Lung (tissue), 12 donors: Measurements from ENCODE around the gene VPS50. TPM values are rescaled to one million over a fixed set of nuclear protein-coding genes. Genes with fewer than 3 reads are reported as not detected.

Source experiments
- ATAC-seq: fragments of 200-7000 bp; cut with Tn5 transposase; one replicate; pipeline ENCODE4 v1.9.1; 2020; ENCODE audit warnings: moderate number of reproducible peaks; ENCODE audit not compliant: insufficient read depth, low FRiP score
- DNase-seq, 3 donors: peaks; one replicate each; pipeline ENCODE4 v3.0.0-alpha.2; 2013 to 2017
- H3K27ac ChIP-seq, 2 donors: one replicate each; pipeline ENCODE4 v1.5.1; 2013; ENCODE audit warnings: mild to moderate bottlenecking in 2 of 2, moderate library complexity in 2 of 2, control low read depth in 1 of 2, inconsistent platforms in 1 of 2, low read depth in 1 of 2, low read length in 1 of 2
- H3K27me3 ChIP-seq, 3 donors: one replicate each; pipeline ENCODE4 v1.5.1; 2013; ENCODE audit warnings: low read length in 2 of 3; ENCODE audit not compliant: control insufficient read depth in 3 of 3, insufficient read depth in 3 of 3
- H3K36me3 ChIP-seq, 4 donors: one replicate each; pipeline ENCODE4 v1.5.1; 2013; ENCODE audit warnings: low read length in 4 of 4, mild to moderate bottlenecking in 1 of 4, moderate library complexity in 1 of 4; ENCODE audit not compliant: control insufficient read depth in 4 of 4, insufficient read depth in 4 of 4
- H3K4me1 ChIP-seq, 5 donors: one replicate each; pipeline ENCODE4 v1.5.1; 2013; ENCODE audit warnings: low read length in 5 of 5, mild to moderate bottlenecking in 2 of 5, moderate library complexity in 1 of 5; ENCODE audit not compliant: control insufficient read depth in 5 of 5, insufficient read depth in 5 of 5
- H3K4me3 ChIP-seq: one replicate; pipeline ENCODE4 v1.5.1; 2013; ENCODE audit warnings: mild to moderate bottlenecking, control low read depth, moderate library complexity
- H3K9ac ChIP-seq, 2 donors: one replicate each; pipeline ENCODE4 v1.5.1; 2013; ENCODE audit warnings: low read length in 2 of 2, control low read depth in 1 of 2; ENCODE audit not compliant: insufficient read depth in 1 of 2
- H3K9me3 ChIP-seq, 4 donors: one replicate each; pipeline ENCODE4 v1.5.1; 2013; ENCODE audit warnings: low read length in 3 of 4, mild to moderate bottlenecking in 1 of 4, moderate library complexity in 1 of 4; ENCODE audit not compliant: control insufficient read depth in 4 of 4, insufficient read depth in 3 of 4
- WGBS, 2 donors: extraction: QIAGEN DNeasy Blood & Tissue Kit; methylation state at CpG; one replicate each; pipeline ENCODE4 v1.1.7; 2013; 5-methylcytosine and 5-hydroxymethylcytosine counted together
- polyA plus RNA-seq, 2 donors: library from polyadenylated mRNA; stranded (reverse); fragments of 200-250 nt; gene quantifications; one replicate each; pipeline ENCODE4 v1.2.1, GENCODE V29; 2013
- total RNA-seq, 2 donors: library from RNA; depleted of rRNA in 1 of 2; stranded (reverse); fragments of >200 nt in 1 of 2; gene quantifications; one replicate each; pipeline ENCODE4 v1.2.1, GENCODE V29; 2014 to 2021
- TF ChIP-seq, protein P1 (sequence below): IDR thresholded peaks from 2 replicates; pipeline ENCODE4 v1.5.1; 2012; ENCODE audit warnings: mild to moderate bottlenecking; ENCODE audit errors: control extremely low read depth, extremely low read depth
- donor health status: control.
- donor health status: control.
- donor health status: Bipolar disorder and iron deficiency.
- donor health status: healthy.
- donor health status: DM: yes; HTN: yes; CAD: no.

VPS50 gene
- total and polyA plus RNA-seq, 4 donors: 6.6 to 52.5 (median 13.7) TPM

DNA sequence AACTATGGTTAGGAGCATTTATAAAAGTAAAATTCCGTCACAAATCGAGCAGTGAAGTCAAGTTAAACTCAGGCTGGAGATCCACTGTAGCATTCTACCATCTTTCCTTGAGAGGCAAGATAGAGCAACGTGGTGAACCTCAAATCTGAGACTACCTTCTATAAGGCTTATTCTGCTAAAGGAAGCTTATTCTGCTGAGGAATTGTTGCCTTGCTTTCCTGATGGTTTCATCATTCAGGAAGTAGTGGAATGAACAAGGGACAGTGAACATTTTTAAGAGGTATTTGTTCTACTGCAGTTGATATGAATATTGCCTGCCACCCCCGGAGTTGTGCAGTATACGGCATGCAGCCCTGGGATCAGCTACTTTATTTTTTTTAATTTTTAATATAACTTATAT is 170.8 kb downstream of the VPS50 start:
- no peak overlapping the region for H3K27ac ChIP-seq
- DNase-seq (no peak), ATAC-seq (no peak)
- H3K9me3 ChIP-seq: peaks cover 0 to 9% (median 1%) of the 10 kb centered on the region in 4 donors
- 87 to 90% methylated on average over 5 of the region's 5 CpGs for WGBS, 2 donors
- H3K27me3 ChIP-seq: no peaks in the 10 kb centered on the region
- no peaks in the 10 kb centered on the region for H3K4me1 ChIP-seq
- H3K36me3 ChIP-seq: no peaks in the 10 kb centered on the region
- H3K9ac ChIP-seq: no peak overlapping the region
- no peak overlapping the region for H3K4me3 ChIP-seq
- TF ChIP-seq, protein P1, sequence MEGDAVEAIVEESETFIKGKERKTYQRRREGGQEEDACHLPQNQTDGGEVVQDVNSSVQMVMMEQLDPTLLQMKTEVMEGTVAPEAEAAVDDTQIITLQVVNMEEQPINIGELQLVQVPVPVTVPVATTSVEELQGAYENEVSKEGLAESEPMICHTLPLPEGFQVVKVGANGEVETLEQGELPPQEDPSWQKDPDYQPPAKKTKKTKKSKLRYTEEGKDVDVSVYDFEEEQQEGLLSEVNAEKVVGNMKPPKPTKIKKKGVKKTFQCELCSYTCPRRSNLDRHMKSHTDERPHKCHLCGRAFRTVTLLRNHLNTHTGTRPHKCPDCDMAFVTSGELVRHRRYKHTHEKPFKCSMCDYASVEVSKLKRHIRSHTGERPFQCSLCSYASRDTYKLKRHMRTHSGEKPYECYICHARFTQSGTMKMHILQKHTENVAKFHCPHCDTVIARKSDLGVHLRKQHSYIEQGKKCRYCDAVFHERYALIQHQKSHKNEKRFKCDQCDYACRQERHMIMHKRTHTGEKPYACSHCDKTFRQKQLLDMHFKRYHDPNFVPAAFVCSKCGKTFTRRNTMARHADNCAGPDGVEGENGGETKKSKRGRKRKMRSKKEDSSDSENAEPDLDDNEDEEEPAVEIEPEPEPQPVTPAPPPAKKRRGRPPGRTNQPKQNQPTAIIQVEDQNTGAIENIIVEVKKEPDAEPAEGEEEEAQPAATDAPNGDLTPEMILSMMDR: no peak

DNA sequence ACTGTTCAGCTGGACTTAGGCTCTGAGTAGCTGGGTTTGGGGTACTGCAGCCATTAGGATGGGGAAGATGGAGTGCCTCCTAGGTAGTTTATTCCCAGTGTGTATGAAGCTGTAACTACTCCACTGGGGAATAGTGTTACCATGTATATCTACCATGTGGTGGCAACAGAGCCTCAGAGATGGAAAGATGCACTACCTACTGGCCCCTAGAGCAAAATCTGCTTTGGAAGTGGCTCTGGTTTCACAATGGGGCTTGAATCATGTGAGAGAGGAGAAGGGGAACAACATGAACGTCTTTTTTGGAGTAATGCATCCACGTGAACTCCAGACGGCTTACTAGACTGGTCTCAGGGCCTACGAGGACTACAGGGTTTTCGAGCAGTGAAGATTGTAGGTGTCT is 175.1 kb downstream of the VPS50 start:
- ATAC-seq: no peak

DNA sequence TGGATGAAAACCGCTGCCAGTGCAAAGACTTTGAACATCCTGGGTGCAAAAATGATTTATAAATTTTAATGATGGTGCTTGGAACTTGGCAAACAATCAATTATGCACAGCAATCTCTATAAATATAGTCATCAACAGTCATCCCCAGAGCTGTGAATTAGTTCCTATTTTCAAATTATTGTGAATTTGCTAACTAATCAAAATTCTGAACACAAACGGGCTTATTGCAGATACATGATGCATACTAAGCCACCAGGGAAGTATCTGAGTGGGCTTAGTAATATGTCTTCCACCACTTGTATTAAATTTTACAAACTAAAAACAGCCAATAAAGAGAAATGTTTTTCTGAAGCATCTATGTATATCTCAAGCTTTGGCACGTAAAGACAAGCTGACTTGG is 177.2 kb downstream of the VPS50 start:
- WGBS, 2 donors: 72 to 79% methylated on average over 3 of the region's 3 CpGs
- Histone ChIP-seq H3K27me3 (no peaks in the 10 kb centered on the region), H3K4me3 (no peak overlapping the region), H3K9ac (no peak overlapping the region), H3K36me3 (no peaks in the 10 kb centered on the region), H3K9me3 (peaks cover 0 to 9% (median 1%) of the 10 kb centered on the region in 4 donors), H3K27ac (no peak overlapping the region), H3K4me1 (no peaks in the 10 kb centered on the region)
- TF ChIP-seq, protein P1: no peak
- DNase-seq (no peak), ATAC-seq (no peak)

More for the DNA sequence above, 175.1 kb downstream of the VPS50 start:
- H3K4me1 ChIP-seq: no peaks in the 10 kb centered on the region
- no peaks in the 10 kb centered on the region for H3K27me3 ChIP-seq
- WGBS, 2 donors: 80 to 81% methylated on average over 5 of the region's 5 CpGs
- peaks cover 0 to 9% (median 1%) of the 10 kb centered on the region in 4 donors for H3K9me3 ChIP-seq
- H3K4me3 ChIP-seq: no peak overlapping the region
- no peak for DNase-seq
- no peak overlapping the region for H3K27ac ChIP-seq
- H3K9ac ChIP-seq: no peak overlapping the region
- TF ChIP-seq, protein P1: no peak
- no peaks in the 10 kb centered on the region for H3K36me3 ChIP-seq

Other genes starting within 250 kb of the VPS50 start
- gene SAMD9, start 114.4 kb upstream of the VPS50 start, total RNA-seq: 10 to 100 TPM in 1 of 2 donors, 1 to 10 TPM in 1; 7.7 to 14.5 TPM
- 1 to 10 TPM; 2.3 to 7.3 TPM for gene SAMD9, start 114.4 kb upstream of the VPS50 start, polyA plus RNA-seq
- gene SAMD9L, start 84.0 kb upstream of the VPS50 start, total RNA-seq: 10 to 100 TPM; 21.4 to 23.9 TPM
- 10 to 100 TPM in 1 of 2 donors, 1 to 10 TPM in 1; 6.4 to 15.7 TPM for gene SAMD9L, start 84.0 kb upstream of the VPS50 start, polyA plus RNA-seq
- 1 to 10 TPM in 1 of 2 donors, under 1 TPM in 1; 0.46 to 2.2 TPM for gene HEPACAM2, start 5.9 kb upstream of the VPS50 start, total RNA-seq
- gene HEPACAM2, start 5.9 kb upstream of the VPS50 start, polyA plus RNA-seq: under 1 TPM; 0.08 TPM